HepG2 (cell line): ENCODE results near the gene CASD1. TPM values are rescaled to one million over a fixed set of nuclear protein-coding genes. Genes with fewer than 3 reads are reported as not detected.

Experiments used
- ATAC-seq: fragments of 200-7000 bp; cut with Tn5 transposase; 3 replicates; pipeline ENCODE4 v1.9.1; 2020; ENCODE audit warnings: mild to moderate bottlenecking, moderate library complexity
- BruUV-seq: library from RNA; stranded (reverse); fragments of 400-500 nt; replicated peaks from 2 replicates; lab custom pipeline; 2021; lab: Mats Ljungman, UMichigan
- CTCF ChIA-PET: fragments of 300-600 bp; formaldehyde crosslinking; extraction: SDS; loops from one replicate; lab custom pipeline; 2021; ENCODE audit warnings: low total read pairs, inconsistent platforms, low intra/inter-chr PET ratio; lab: Yijun Ruan, JAX
- POLR2A ChIA-PET: fragments of 350-600 bp; sonication (Branson Sonifier 250); formaldehyde crosslinking; loops from one replicate; lab custom pipeline; 2020; ENCODE audit warnings: antibody characterized with exemption, inconsistent platforms; lab: Yijun Ruan, JAX
- DNase-seq: peaks from one replicate; pipeline ENCODE4 v3.0.0-alpha.2; 2015; ENCODE audit warnings: low spot score
- FAIRE-seq: peaks from 3 replicates; lab custom pipeline; 2011; peaks lifted over from hg19 to GRCh38; lab: Jason Lieb, UNC
- H2AFZ ChIP-seq: one replicate; pipeline ENCODE4 v1.6.1; 2011; ENCODE audit warnings: low read length, inconsistent platforms
- H3K27ac ChIP-seq: fragments of 300-600 bp; 3 replicates; pipeline ENCODE4 v1.8.0; 2011; ENCODE audit warnings: mixed run types, mild to moderate bottlenecking, mixed read lengths, low read length, inconsistent platforms; ENCODE audit not compliant: insufficient read depth; ENCODE audit errors: extremely low read length
- H3K27me3 ChIP-seq, 2 experiments: fragments of 200-600 bp in 1 of 2; 2 replicates in 1 of 2; 3 replicates in 1 of 2; pipeline versions ENCODE4 v1.6.0 to v1.8.0; 2011; ENCODE audit warnings: low read length in 2 of 2, mild to moderate bottlenecking in 2 of 2, moderate library complexity in 2 of 2, inconsistent platforms in 1 of 2; ENCODE audit not compliant: insufficient read depth in 2 of 2, control insufficient read depth in 1 of 2
- H3K36me3 ChIP-seq, 2 experiments: fragments of 200-600 bp in 1 of 2; replicated peaks in 1 of 2; 2 replicates in 1 of 2; 3 replicates in 1 of 2; pipeline versions ENCODE4 v1.5.1 to v1.8.0; 2011; ENCODE audit warnings: low read length in 2 of 2, inconsistent platforms in 1 of 2; ENCODE audit not compliant: insufficient read depth in 2 of 2, control insufficient read depth in 1 of 2
- H3K4me1 ChIP-seq: 2 replicates; pipeline ENCODE4 v1.5.1; 2012; ENCODE audit warnings: low read length, inconsistent platforms; ENCODE audit not compliant: insufficient read depth
- H3K4me2 ChIP-seq: 2 replicates; pipeline ENCODE4 v1.6.0; 2011; ENCODE audit warnings: low read depth, low read length, inconsistent platforms
- H3K4me3 ChIP-seq, 3 experiments: fragments of 200-600 bp in 1 of 3; sonication (generic), shearing (Covaris generic) in 1 of 3; replicated peaks in 1 of 3; 2 replicates each; pipeline ENCODE4 v1.5.1; 2011 to 2016; ENCODE audit warnings: low read length in 3 of 3, inconsistent platforms in 2 of 3, low read depth in 2 of 3, mild to moderate bottlenecking in 2 of 3, control low read depth in 1 of 3, mixed read lengths in 1 of 3; ENCODE audit not compliant: insufficient read depth in 1 of 3
- H3K79me2 ChIP-seq: one replicate; pipeline ENCODE4 v1.6.1; 2011; ENCODE audit warnings: low read length, inconsistent platforms; ENCODE audit not compliant: insufficient read depth
- H3K9ac ChIP-seq: 2 replicates; pipeline ENCODE4 v1.6.0; 2011; ENCODE audit warnings: mild to moderate bottlenecking, low read depth, low read length, inconsistent platforms; ENCODE audit not compliant: insufficient read depth
- H3K9me3 ChIP-seq: 2 replicates; pipeline ENCODE4 v1.5.1; 2012; ENCODE audit warnings: mild to moderate bottlenecking, low read length
- H4K20me1 ChIP-seq: 2 replicates; pipeline ENCODE4 v1.6.0; 2011; ENCODE audit warnings: inconsistent platforms, mild to moderate bottlenecking, low read length, moderate library complexity; ENCODE audit not compliant: insufficient read depth
- FOXK1 ChIP-seq: sonication (generic); formaldehyde crosslinking; IDR thresholded peaks from 2 replicates; pipeline ENCODE4 v1.4.0; 2020; ENCODE audit warnings: low read depth, missing genetic modification reagents, borderline replicate concordance
- GABPA ChIP-seq, 2 experiments: IDR thresholded peaks; 2 replicates each; pipeline ENCODE4 v1.6.1; 2011 to 2016; ENCODE audit warnings: low read depth in 2 of 2, low read length in 1 of 2, missing biosample characterization in 1 of 2, missing genetic modification characterization in 1 of 2
- PTBP1 ChIP-seq: fragments of 200-400 bp; formaldehyde crosslinking; IDR thresholded peaks from 2 replicates; pipeline ENCODE4 v1.6.1; 2018; ENCODE audit warnings: low read length, low read depth; ENCODE audit not compliant: poor library complexity, severe bottlenecking
- SRF ChIP-seq: IDR thresholded peaks from 2 replicates; pipeline ENCODE4 v1.6.1; 2011; ENCODE audit warnings: mild to moderate bottlenecking, low read depth, low read length, moderate library complexity
- SRSF1 ChIP-seq: fragments of 200-400 bp; formaldehyde crosslinking; optimal IDR thresholded peaks from 2 replicates; pipeline ENCODE3; 2017; ENCODE audit warnings: mild to moderate bottlenecking, low read depth, low read length, moderate library complexity
- TBX3 ChIP-seq: fragments of 450-650 bp; IDR thresholded peaks from 2 replicates; pipeline ENCODE4 v1.6.1; 2017; ENCODE audit warnings: antibody characterized with exemption, mild to moderate bottlenecking, inconsistent platforms, borderline replicate concordance
- ZC3H13 ChIP-seq: sonication (generic); formaldehyde crosslinking; IDR thresholded peaks from 2 replicates; pipeline ENCODE4 v1.8.1; 2023; ENCODE audit warnings: mild to moderate bottlenecking, missing genetic modification reagents, moderate library complexity
- ZNF274 ChIP-seq: sonication (generic); formaldehyde crosslinking; IDR thresholded peaks from 2 replicates; pipeline ENCODE4 v1.5.1; 2020; ENCODE audit warnings: mild to moderate bottlenecking, missing genetic modification reagents
- ZNF44 ChIP-seq: sonication (generic); formaldehyde crosslinking; IDR thresholded peaks from 2 replicates; pipeline ENCODE4 v1.5.1; 2020; ENCODE audit warnings: mild to moderate bottlenecking, missing genetic modification reagents
- ZNF460 ChIP-seq: sonication (generic); formaldehyde crosslinking; IDR thresholded peaks from 2 replicates; pipeline ENCODE4 v1.5.1; 2020; ENCODE audit warnings: missing genetic modification reagents, mild to moderate bottlenecking, borderline replicate concordance
- WGBS: methylation state at CpG from one replicate; pipeline ENCODE4 v1.1.6; 2017; ENCODE audit warnings: low lambda C conversion rate; 5-methylcytosine and 5-hydroxymethylcytosine counted together
- in situ Hi-C: cut with HindIII; loops from 2 replicates; pipeline ENCODE4 v1.10.0; 2017; ENCODE audit warnings: low pct_unique_long_range_greater_than_20kb; ENCODE audit not compliant: extremely low pct_ligation_motif_present
- intact Hi-C: fragments of 100-400 bp; cut with micrococcal nuclease; formaldehyde crosslinking; loops from one replicate; pipeline ENCODE4 v1.10.0; 2022; ENCODE audit not compliant: unreplicated experiment
- polyA plus RNA-seq, 8 experiments: library from polyadenylated mRNA; depleted of rRNA in 3 of 8; stranded (reverse) in 7 of 8; unstranded in 1 of 8; fragments of >200 nt; fragmentation: Illumina TruSeq in 4 of 8; extraction: Trizol in 4 of 8; gene quantifications; 2 replicates each; pipeline versions ENCODE4 v1.2.1 to v1.2.3, GENCODE V29; 2011 to 2016; ENCODE audit warnings: low read depth in 4 of 8, missing spikeins in 1 of 8, mixed read lengths in 1 of 8; ENCODE audit not compliant: insufficient read depth in 1 of 8
- total RNA-seq, 5 experiments: library from RNA; depleted of rRNA; stranded (reverse); fragments of >200 nt; fragmentation: Illumina TruSeq; extraction: Trizol; gene quantifications; 2 replicates each; pipeline ENCODE4 v1.2.3, GENCODE V29; 2016; ENCODE audit warnings: low read depth in 1 of 5
- TF ChIP-seq, protein P1 (sequence below): sonication (generic); formaldehyde crosslinking; IDR thresholded peaks from 2 replicates; pipeline ENCODE4 v1.4.0; 2020; ENCODE audit warnings: missing genetic modification reagents

The CASD1 gene
- total and polyA plus RNA-seq, 2 of the 13 experiments (the other 11 are each of a cell fraction or from before 2014, with no cell fraction given), result 22.9 to 32.6 TPM

- TF ChIP-seq GABPA (IDR thresholded peaks at IDR 0.05; ENCODE audit: low read depth, low read length) (no peak), GABPA (CRISPR knock-in tag; IDR thresholded peaks at IDR 0.05; ENCODE audit: low read depth) (no peak), SRF (no peak), ZNF460 (CRISPR knock-in tag) (no peak), ZC3H13 (CRISPR knock-in tag) (no peak), ZNF274 (no peak), FOXK1 (CRISPR knock-in tag) (peak; percentile 66; the same call in 1 of the 2 replicates), PTBP1 (no peak), SRSF1 (no peak)
- TF ChIP-seq, protein P1, sequence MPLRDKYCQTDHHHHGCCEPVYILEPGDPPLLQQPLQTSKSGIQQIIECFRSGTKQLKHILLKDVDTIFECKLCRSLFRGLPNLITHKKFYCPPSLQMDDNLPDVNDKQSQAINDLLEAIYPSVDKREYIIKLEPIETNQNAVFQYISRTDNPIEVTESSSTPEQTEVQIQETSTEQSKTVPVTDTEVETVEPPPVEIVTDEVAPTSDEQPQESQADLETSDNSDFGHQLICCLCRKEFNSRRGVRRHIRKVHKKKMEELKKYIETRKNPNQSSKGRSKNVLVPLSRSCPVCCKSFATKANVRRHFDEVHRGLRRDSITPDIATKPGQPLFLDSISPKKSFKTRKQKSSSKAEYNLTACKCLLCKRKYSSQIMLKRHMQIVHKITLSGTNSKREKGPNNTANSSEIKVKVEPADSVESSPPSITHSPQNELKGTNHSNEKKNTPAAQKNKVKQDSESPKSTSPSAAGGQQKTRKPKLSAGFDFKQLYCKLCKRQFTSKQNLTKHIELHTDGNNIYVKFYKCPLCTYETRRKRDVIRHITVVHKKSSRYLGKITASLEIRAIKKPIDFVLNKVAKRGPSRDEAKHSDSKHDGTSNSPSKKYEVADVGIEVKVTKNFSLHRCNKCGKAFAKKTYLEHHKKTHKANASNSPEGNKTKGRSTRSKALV, result peak; percentile 79
Observed at GRCh38 chr7:94561841-94562514, 52.4 kb downstream of the CASD1 start (continued).

DNA sequence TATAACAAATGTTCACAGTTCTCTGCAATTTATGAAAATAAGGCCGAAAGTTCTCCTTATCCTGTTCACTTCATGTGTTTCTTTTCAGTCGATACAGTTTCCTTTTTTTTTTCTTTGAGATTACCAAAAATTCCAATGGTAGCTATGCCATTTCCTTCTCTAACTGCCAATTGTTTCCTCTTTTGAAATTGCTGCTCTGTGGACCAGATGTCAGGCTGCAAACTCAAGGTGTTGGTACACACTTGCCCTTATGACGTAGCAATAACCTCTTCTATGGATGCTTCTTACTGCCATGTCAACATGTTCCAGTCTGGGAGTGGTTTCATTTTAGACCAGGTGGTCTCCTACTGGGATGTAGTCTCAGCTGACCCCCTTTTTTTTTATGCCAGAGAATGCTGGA, 52.9 kb downstream of the CASD1 start:
- ChIA-PET CTCF (no interaction called here), POLR2A (interaction anchor here (0.8 to 1.8 kb wide), 7 partner anchors 15 to 95 kb away, joined by 3 to 9 read pairs (median 4); partner anchors contain the start of gene SGCE)
- no peak overlapping the region for H3K4me3 ChIP-seq
- intact Hi-C loops (loop anchor here (5.0 to 10.0 kb wide), 4 partner anchors 80 to 410 kb away; partner anchors contain the start of gene PPP1R9A), in situ Hi-C loops (no loop called here)
- no peaks in the 10 kb centered on the region for H3K36me3 ChIP-seq
- peaks cover 41% of the 10 kb centered on the region for H3K4me1 ChIP-seq
- no peaks in the 10 kb centered on the region for H3K79me2 ChIP-seq
- 82% methylated on average over 3 of the region's 3 CpGs for WGBS
- DNase-seq, result no peak
- ATAC-seq, result no peak; the same call in 2 of the 3 replicates
- no TSS peak for BruUV-seq
- H3K9ac ChIP-seq, result no peak overlapping the region; the same call in 1 of the 2 replicates
- H3K9me3 ChIP-seq, result no peaks in the 10 kb centered on the region
- H3K4me2 ChIP-seq, result peak overlapping the region; percentile 33
- peak overlapping the region; percentile 73 for H3K27ac ChIP-seq
- H4K20me1 ChIP-seq, result no peaks in the 10 kb centered on the region
- H3K27me3 ChIP-seq, result no peaks in the 10 kb centered on the region
- FAIRE-seq, result no peak
- TF ChIP-seq ZNF44, result 0 out of 2 replicates have a peak, but pooled peaks have one; percentile 8
- no peak for TF ChIP-seq TBX3
- TF ChIP-seq, all 625 proteins: peak for 1
- no peak overlapping the region for H2AFZ ChIP-seq
